ENCODE data around the gene APBA2.

GRCh38 chr15:28892789-28893610 lies 7.2 kb downstream of the APBA2 start:
- TF ChIP-seq POLR2AphosphoS5 (IDR thresholded peaks at IDR 0.05) (no peak), CTCF (IDR thresholded peaks at IDR 0.05 in 8 of 11, conservative IDR thresholded peaks at IDR 0.05 in 3 of 11) (no peak), POLR2A (IDR thresholded peaks at IDR 0.05) (no peak)
